BLaER1 treated with 17β-estradiol and CSF1 and Interleukin-3, amounts not matched to agents 10 nM and 100 nM (cell line): ENCODE results near the gene HSD3B2.

Experiments
- H3K27ac ChIP-seq, 11 experiments: shearing (Covaris generic); formaldehyde crosslinking; 2 replicates each; pipeline ENCODE4 v1.8.1; 2022
- H3K27me3 ChIP-seq, 11 experiments: shearing (Covaris generic); formaldehyde crosslinking; 2 replicates each; pipeline ENCODE4 v1.8.1; 2022
- H3K36me3 ChIP-seq, 11 experiments: shearing (Covaris generic); formaldehyde crosslinking; 2 replicates each; pipeline ENCODE4 v1.8.1; 2022
- H3K4me1 ChIP-seq, 10 experiments: shearing (Covaris generic); formaldehyde crosslinking; 2 replicates each; pipeline ENCODE4 v1.8.1; 2022
- H3K4me2 ChIP-seq, 11 experiments: shearing (Covaris generic); formaldehyde crosslinking; 2 replicates each; pipeline ENCODE4 v1.8.1; 2022
- H3K4me3 ChIP-seq, 10 experiments: shearing (Covaris generic); formaldehyde crosslinking; 2 replicates each; pipeline ENCODE4 v1.8.1; 2022
- H3K9ac ChIP-seq, 11 experiments: shearing (Covaris generic); formaldehyde crosslinking; 2 replicates each; pipeline ENCODE4 v1.8.1; 2022
- H3K9me3 ChIP-seq, 11 experiments: shearing (Covaris generic); formaldehyde crosslinking; replicated peaks in 1 of 11; 2 replicates each; pipeline ENCODE4 v1.8.1; 2022
- H4K20me1 ChIP-seq, 11 experiments: shearing (Covaris generic); formaldehyde crosslinking; 2 replicates each; pipeline ENCODE4 v1.8.1; 2022
- Cebpa-rat ChIP-seq, 11 experiments: shearing (Covaris generic); IDR thresholded peaks; 2 replicates each; pipeline ENCODE4 v1.8.1; 2022

Gene HSD3B2

DNA sequence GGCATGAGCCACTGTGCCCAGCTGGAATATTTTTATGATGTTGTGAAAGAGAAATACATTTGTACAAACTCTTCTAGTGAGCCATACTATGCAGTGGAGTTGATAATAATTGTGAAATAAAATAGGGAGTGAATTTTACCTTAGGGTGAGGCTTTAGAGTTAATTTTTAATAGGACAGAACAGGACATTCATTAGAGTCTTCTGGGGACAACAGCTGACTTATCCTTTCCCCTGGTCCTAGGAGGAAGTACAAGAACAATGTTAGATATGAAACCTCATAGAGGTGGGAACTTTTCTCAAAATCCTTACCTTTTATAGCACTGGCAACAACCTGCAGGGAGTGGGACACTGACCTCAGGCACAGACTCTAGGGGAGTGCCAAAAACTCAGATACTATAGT lies 24.4 kb upstream of the HSD3B2 start:
- H3K27ac ChIP-seq = no peak overlapping the region

DNA sequence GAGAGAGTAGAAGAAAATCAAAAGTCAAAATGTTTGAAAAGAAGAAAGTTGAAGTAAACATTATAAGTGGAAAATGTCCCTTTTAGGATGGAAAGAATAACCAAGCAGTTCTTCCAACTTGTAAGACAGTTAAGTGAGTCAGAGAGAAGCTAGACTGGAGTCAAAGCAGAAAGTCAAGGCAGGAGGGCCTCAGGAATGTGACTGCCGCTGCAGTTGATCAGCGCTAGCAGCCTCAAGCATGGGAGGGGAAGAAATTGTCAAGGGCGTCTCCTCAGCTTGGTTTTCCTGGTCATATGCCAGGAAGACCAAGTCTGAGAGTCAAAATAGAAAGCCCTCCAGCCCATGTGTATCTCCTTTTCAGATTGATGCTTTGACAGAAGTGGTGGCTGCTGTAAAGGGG lies 23.2 kb upstream of the HSD3B2 start:
- H3K9ac ChIP-seq = no peak overlapping the region
- H3K4me1 ChIP-seq = no peaks in the 10 kb centered on the region
- no peak overlapping the region for H3K27ac ChIP-seq
- no peaks in the 10 kb centered on the region for H3K36me3 ChIP-seq
- H3K4me2 ChIP-seq = no peak overlapping the region
- no peak overlapping the region for H3K4me3 ChIP-seq
- no peaks in the 10 kb centered on the region for H3K27me3 ChIP-seq
- H4K20me1 ChIP-seq = no peaks in the 10 kb centered on the region
- no peaks in the 10 kb centered on the region for H3K9me3 ChIP-seq
- no peak for TF ChIP-seq Cebpa-rat (IDR thresholded peaks at IDR 0.05)

More for the DNA sequence above, 24.4 kb upstream of the HSD3B2 start:
- Histone ChIP-seq H3K27me3 (no peaks in the 10 kb centered on the region), H3K9ac (no peak overlapping the region), H4K20me1 (no peaks in the 10 kb centered on the region), H3K4me1 (no peaks in the 10 kb centered on the region), H3K36me3 (no peaks in the 10 kb centered on the region), H3K4me2 (no peak overlapping the region), H3K4me3 (no peak overlapping the region), H3K9me3 (no peaks in the 10 kb centered on the region)
- no peak for TF ChIP-seq Cebpa-rat (IDR thresholded peaks at IDR 0.05)

DNA sequence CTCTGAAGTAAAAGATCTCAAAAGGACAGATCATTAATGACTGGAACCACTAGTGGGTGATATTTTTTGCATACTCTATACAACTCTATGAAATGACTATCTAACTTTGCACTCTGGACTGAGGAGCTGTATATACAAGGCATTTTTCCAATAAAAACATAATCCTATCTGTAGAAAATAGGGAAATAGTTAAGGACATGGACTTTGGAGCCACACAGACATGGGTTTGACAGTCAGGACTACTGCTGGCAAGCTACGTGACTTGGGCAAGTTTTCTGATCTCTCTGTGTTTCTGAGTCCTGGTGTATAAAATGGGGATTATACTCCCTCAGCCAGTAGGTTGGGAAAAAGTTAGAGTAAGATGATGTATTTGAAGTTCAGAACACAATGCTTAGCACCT lies 20.9 kb upstream of the HSD3B2 start:
- no peak overlapping the region for H3K4me2 ChIP-seq
- no peak for TF ChIP-seq Cebpa-rat (IDR thresholded peaks at IDR 0.05)
- no peaks in the 10 kb centered on the region for H4K20me1 ChIP-seq
- H3K9me3 ChIP-seq = no peaks in the 10 kb centered on the region
- no peak overlapping the region for H3K4me3 ChIP-seq
- H3K4me1 ChIP-seq = no peaks in the 10 kb centered on the region
- H3K9ac ChIP-seq = no peak overlapping the region
- no peak overlapping the region for H3K27ac ChIP-seq
- no peaks in the 10 kb centered on the region for H3K27me3 ChIP-seq
- no peaks in the 10 kb centered on the region for H3K36me3 ChIP-seq

DNA sequence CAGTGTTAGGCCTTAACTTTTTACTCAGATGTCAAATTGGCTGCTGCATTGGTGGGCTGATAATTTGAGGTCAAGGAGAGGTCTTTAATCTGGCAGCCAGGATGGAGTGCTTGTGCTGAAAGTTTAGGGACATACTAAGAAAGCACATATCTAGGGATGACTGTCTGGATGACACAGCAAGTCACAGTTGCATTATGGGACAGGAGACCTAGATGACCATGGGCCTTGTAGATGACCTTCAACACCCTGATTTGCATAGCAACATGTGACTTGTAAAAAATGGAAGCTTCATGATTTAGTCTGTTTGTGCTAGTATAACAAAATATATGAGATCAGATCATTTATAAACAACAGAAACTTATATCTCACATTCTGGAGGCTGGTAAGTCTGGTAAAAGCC lies 18.0 kb upstream of the HSD3B2 start:
- H3K36me3 ChIP-seq = no peaks in the 10 kb centered on the region
- H3K9ac ChIP-seq = no peak overlapping the region
- no peaks in the 10 kb centered on the region for H3K27me3 ChIP-seq
- no peak overlapping the region for H3K27ac ChIP-seq
- TF ChIP-seq Cebpa-rat (IDR thresholded peaks at IDR 0.05) = no peak
- H3K4me1 ChIP-seq = no peaks in the 10 kb centered on the region
- no peaks in the 10 kb centered on the region for H4K20me1 ChIP-seq
- H3K9me3 ChIP-seq = 0 out of 22 replicates have a peak, but pooled peaks cover 0 to 3% (median 0%) of the 10 kb centered on the region in 11 experiments
- H3K4me2 ChIP-seq = no peak overlapping the region
- H3K4me3 ChIP-seq = no peak overlapping the region

DNA sequence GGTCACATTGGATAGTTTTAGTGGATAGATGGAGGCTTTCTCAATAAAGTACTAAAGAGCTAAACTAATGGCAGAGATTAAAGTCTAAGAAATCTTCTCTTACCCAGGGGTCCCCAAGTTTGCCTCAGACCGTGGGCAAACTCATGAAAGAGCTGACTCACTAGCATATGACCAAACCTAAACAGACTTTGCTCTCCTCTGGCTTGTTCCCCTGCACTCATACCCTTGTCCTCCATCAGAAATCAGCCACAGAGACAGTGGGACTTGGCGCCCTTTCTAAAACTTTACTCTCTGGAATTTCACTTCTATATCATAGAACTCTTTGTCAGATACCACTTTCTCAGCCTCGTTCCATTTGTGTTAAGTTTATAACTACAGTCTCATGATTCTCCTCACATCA lies 17.0 kb upstream of the HSD3B2 start:
- H3K9ac ChIP-seq = no peak overlapping the region
- no peaks in the 10 kb centered on the region for H4K20me1 ChIP-seq
- no peak overlapping the region for H3K4me2 ChIP-seq
- TF ChIP-seq Cebpa-rat (IDR thresholded peaks at IDR 0.05) = no peak
- H3K4me3 ChIP-seq = no peak overlapping the region
- 0 out of 22 replicates have a peak, but pooled peaks cover 0 to 3% (median 0%) of the 10 kb centered on the region in 11 experiments for H3K9me3 ChIP-seq
- H3K27ac ChIP-seq = no peak overlapping the region
- H3K36me3 ChIP-seq = no peaks in the 10 kb centered on the region
- no peaks in the 10 kb centered on the region for H3K27me3 ChIP-seq
- no peaks in the 10 kb centered on the region for H3K4me1 ChIP-seq

DNA sequence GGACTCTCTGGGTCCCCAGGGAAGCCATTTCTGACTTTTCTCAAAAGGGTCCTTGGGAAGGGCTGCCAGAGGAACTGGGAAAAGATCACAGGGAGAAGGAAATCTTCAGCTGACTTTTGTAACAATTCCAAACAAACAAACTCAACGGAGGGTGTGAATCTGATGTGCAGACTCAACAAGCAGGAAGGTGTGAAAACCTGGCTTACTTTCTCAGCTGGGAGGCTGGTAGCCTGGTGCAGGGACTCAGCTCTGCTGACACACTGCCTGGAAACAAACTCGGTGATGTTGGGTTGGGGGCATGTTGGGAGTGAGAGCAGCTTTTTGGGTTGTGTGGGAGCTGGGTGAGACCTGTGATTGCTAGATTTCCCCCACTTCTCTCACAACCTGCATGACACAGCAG lies 10.2 kb upstream of the HSD3B2 start:
- H3K9me3 ChIP-seq = peaks cover 9 to 27% (median 20%) of the 10 kb centered on the region in 11 experiments; a peak in 19 of 22 replicates
- no peaks in the 10 kb centered on the region for H4K20me1 ChIP-seq
- H3K36me3 ChIP-seq = no peaks in the 10 kb centered on the region
- no peak overlapping the region for H3K4me2 ChIP-seq
- no peaks in the 10 kb centered on the region for H3K4me1 ChIP-seq
- no peak overlapping the region for H3K27ac ChIP-seq
- no peaks in the 10 kb centered on the region for H3K27me3 ChIP-seq
- TF ChIP-seq Cebpa-rat (IDR thresholded peaks at IDR 0.05) = no peak
- no peak overlapping the region for H3K4me3 ChIP-seq
- H3K9ac ChIP-seq = no peak overlapping the region

DNA sequence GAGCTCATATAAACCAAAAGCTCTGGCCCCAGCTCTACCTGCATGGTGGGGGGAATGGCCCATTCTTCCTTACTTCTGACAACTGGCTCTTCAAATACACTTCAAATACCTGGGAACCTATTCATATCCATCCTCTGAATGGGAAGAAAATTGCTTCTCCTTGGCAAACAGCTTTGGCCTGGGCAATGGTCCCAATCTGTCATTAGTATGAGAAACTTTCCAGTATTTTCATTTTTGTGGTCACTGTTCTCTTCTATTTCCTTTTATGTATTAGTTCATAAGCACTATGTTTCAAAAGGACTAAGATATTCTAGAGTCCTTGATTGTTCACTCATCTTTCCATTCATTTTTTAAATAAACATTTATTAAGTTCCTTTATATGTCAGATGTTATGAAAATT lies 5.2 kb upstream of the HSD3B2 start:
- Histone ChIP-seq H3K27ac (no peak overlapping the region), H3K4me2 (no peak overlapping the region), H3K4me1 (peaks cover 0 to 10% (median 0%) of the 10 kb centered on the region in 10 experiments; a peak in 2 of 20 replicates), H3K9me3 (peaks cover 9 to 24% (median 15%) of the 10 kb centered on the region in 11 experiments; a peak in 19 of 22 replicates), H3K36me3 (no peaks in the 10 kb centered on the region), H3K9ac (no peak overlapping the region), H3K27me3 (no peaks in the 10 kb centered on the region), H4K20me1 (no peaks in the 10 kb centered on the region), H3K4me3 (no peak overlapping the region)
- no peak for TF ChIP-seq Cebpa-rat (IDR thresholded peaks at IDR 0.05)

DNA sequence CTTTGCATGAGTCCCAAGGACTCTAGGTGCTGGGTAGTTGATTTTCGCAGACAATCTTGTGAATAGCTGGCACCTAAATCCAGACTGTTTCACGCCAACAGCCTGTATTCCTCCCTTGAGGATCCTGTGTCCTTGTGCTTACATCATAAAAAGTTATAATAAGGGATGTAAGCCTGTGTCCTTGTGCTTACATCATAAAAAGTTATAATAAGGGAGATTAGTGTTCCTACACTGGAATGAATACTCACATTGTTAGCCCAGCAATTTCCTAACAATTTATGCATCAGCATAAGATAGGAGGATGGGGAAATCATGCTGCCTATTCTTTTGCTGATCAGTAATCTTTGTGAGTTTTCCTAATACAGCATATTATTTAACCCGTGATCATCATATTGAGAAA lies 4.0 kb upstream of the HSD3B2 start:
- Histone ChIP-seq H3K9ac (no peak overlapping the region), H3K36me3 (no peaks in the 10 kb centered on the region)
- no peak for TF ChIP-seq Cebpa-rat (IDR thresholded peaks at IDR 0.05)

DNA sequence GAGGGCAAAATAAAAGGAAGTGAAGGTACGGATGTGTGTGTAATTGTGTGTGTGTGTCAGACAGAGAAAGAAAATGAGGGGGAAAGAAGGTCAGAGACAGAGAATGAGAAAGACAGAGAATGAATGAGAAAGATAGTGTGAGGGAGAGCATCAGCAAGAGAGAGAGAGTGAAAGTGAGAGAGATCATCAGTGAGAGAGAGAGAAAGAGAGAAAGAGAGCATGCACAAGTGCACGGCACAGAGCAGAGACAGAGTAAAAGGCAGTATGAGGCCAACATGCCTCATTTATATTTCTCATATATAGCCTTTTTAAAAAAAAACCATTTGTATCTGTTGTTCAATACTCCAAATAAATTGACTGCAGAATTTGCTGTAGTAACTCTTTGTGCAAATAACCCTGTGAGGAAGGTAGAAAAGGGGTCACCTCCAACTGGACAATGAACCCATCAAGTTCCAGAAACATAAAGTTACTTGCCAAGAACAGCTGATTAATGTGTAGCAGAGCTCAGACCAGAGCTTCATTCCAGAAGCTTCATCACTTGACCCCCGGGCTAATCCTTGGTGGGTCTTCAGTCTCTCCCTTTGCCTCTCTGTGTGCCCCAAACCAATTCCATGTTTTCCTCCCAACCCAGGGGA lies 1.2 kb downstream of the HSD3B2 start:
- H3K27me3 ChIP-seq = no peaks in the 10 kb centered on the region
- H3K4me1 ChIP-seq = peaks cover 0 to 10% (median 0%) of the 10 kb centered on the region in 10 experiments; a peak in 2 of 20 replicates
- no peaks in the 10 kb centered on the region for H3K9me3 ChIP-seq
- H4K20me1 ChIP-seq = no peaks in the 10 kb centered on the region
- H3K4me2 ChIP-seq = no peak overlapping the region
- H3K9ac ChIP-seq = no peak overlapping the region
- H3K27ac ChIP-seq = no peak overlapping the region
- no peak overlapping the region for H3K4me3 ChIP-seq
- no peaks in the 10 kb centered on the region for H3K36me3 ChIP-seq
- TF ChIP-seq Cebpa-rat (IDR thresholded peaks at IDR 0.05) = no peak

More for the DNA sequence above, 4.0 kb upstream of the HSD3B2 start:
- no peak overlapping the region for H3K4me2 ChIP-seq
- no peaks in the 10 kb centered on the region for H4K20me1 ChIP-seq
- peaks cover 0 to 10% (median 0%) of the 10 kb centered on the region in 10 experiments; a peak in 2 of 20 replicates for H3K4me1 ChIP-seq
- H3K27ac ChIP-seq = no peak overlapping the region
- peaks cover 5 to 16% (median 11%) of the 10 kb centered on the region in 11 experiments; a peak in 18 of 22 replicates for H3K9me3 ChIP-seq
- H3K4me3 ChIP-seq = no peak overlapping the region
- H3K27me3 ChIP-seq = no peaks in the 10 kb centered on the region

DNA sequence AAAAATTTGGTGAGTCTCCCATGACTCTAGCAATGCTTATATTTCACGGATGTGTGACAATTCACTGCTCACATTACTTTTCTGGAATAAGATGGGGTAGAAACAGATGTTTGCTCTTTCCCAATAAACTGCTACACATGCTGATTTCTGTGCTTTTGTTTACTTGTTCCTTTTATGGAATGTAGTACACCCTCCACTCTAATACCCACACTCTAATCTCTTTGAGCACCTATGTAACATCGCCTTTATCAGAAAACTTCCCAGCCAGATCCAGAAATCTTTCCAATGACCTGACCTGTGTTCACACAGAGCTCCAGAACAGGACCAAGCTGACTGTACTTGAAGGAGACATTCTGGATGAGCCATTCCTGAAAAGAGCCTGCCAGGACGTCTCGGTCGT lies 4.2 kb downstream of the HSD3B2 start:
- no peak overlapping the region for H3K4me2 ChIP-seq
- H3K4me3 ChIP-seq = no peak overlapping the region
- no peak overlapping the region for H3K27ac ChIP-seq
- H4K20me1 ChIP-seq = no peaks in the 10 kb centered on the region
- H3K27me3 ChIP-seq = no peaks in the 10 kb centered on the region
- H3K9ac ChIP-seq = no peak overlapping the region
- no peaks in the 10 kb centered on the region for H3K4me1 ChIP-seq
- no peaks in the 10 kb centered on the region for H3K9me3 ChIP-seq
- H3K36me3 ChIP-seq = no peaks in the 10 kb centered on the region
- no peak for TF ChIP-seq Cebpa-rat (IDR thresholded peaks at IDR 0.05)
